HepG2 (cell line): ENCODE measurements around the gene HBM. TPM values are rescaled to one million over a fixed set of nuclear protein-coding genes. Genes with fewer than 3 reads are reported as not detected.

Experiments
- DZIP1 ChIP-seq: sonication (generic); formaldehyde crosslinking; IDR thresholded peaks from 2 replicates; pipeline ENCODE4 v1.5.0; 2020; ENCODE audit warnings: mild to moderate bottlenecking, missing genetic modification reagents
- TMF1 ChIP-seq: sonication (generic); formaldehyde crosslinking; IDR thresholded peaks from 2 replicates; pipeline ENCODE4 v1.8.1; 2022; ENCODE audit warnings: low read depth, missing genetic modification reagents
- USF2 ChIP-seq, 2 experiments: sonication (generic) in 1 of 2; formaldehyde crosslinking in 1 of 2; IDR thresholded peaks; 2 replicates each; pipeline versions ENCODE4 v1.5.1 to v1.6.1; 2011 to 2020; ENCODE audit warnings: borderline replicate concordance in 1 of 2, low read depth in 1 of 2, low read length in 1 of 2, mild to moderate bottlenecking in 1 of 2, missing genetic modification reagents in 1 of 2, moderate library complexity in 1 of 2
- WIZ ChIP-seq: sonication (generic); formaldehyde crosslinking; IDR thresholded peaks from 2 replicates; pipeline ENCODE4 v1.5.1; 2020; ENCODE audit warnings: mild to moderate bottlenecking, missing genetic modification reagents
- ZBTB40 ChIP-seq, 2 experiments: fragments of 450-650 bp in 1 of 2; sonication (generic) in 1 of 2; formaldehyde crosslinking in 1 of 2; IDR thresholded peaks; 2 replicates each; pipeline versions ENCODE4 v1.6.1 to v1.8.0; 2016 to 2022; ENCODE audit warnings: antibody characterized with exemption in 1 of 2, mild to moderate bottlenecking in 1 of 2, missing genetic modification reagents in 1 of 2
- ZNF512B ChIP-seq: sonication (generic); formaldehyde crosslinking; IDR thresholded peaks from 2 replicates; pipeline ENCODE4 v1.5.1; 2020; ENCODE audit warnings: missing genetic modification reagents, mild to moderate bottlenecking, borderline replicate concordance
- ZNF776 ChIP-seq: sonication (generic); formaldehyde crosslinking; IDR thresholded peaks from 2 replicates; pipeline ENCODE4 v1.4.0; 2020; ENCODE audit warnings: mild to moderate bottlenecking, missing genetic modification reagents
- polyA plus RNA-seq, 8 experiments: library from polyadenylated mRNA; depleted of rRNA in 3 of 8; stranded (reverse) in 7 of 8; unstranded in 1 of 8; fragments of >200 nt; fragmentation: Illumina TruSeq in 4 of 8; extraction: Trizol in 4 of 8; gene quantifications; 2 replicates each; pipeline versions ENCODE4 v1.2.1 to v1.2.3, GENCODE V29; 2011 to 2016; ENCODE audit warnings: low read depth in 4 of 8, missing spikeins in 1 of 8, mixed read lengths in 1 of 8; ENCODE audit not compliant: insufficient read depth in 1 of 8
- total RNA-seq, 5 experiments: library from RNA; depleted of rRNA; stranded (reverse); fragments of >200 nt; fragmentation: Illumina TruSeq; extraction: Trizol; gene quantifications; 2 replicates each; pipeline ENCODE4 v1.2.3, GENCODE V29; 2016; ENCODE audit warnings: low read depth in 1 of 5

HBM gene
- total and polyA plus RNA-seq, 2 of the 13 experiments (the other 11 are each of a cell fraction or from before 2014, with no cell fraction given), result not detected

- TF ChIP-seq USF2 (IDR thresholded peaks at IDR 0.05; ENCODE audit: low read depth, low read length) (no peak), USF2 (CRISPR knock-in tag; IDR thresholded peaks at IDR 0.05; ENCODE audit: borderline replicate concordance) (peak; percentile 52; the same call in 1 of the 2 replicates), TMF1 (CRISPR knock-in tag) (peak; percentile 96), ZNF512B (no peak), ZBTB40 (IDR thresholded peaks at IDR 0.05) (no peak), ZBTB40 (CRISPR knock-in tag; IDR thresholded peaks at IDR 0.05) (peak; percentile 93), ZNF776 (CRISPR knock-in tag) (peak; percentile 100), WIZ (CRISPR knock-in tag) (peak; percentile 78; the same call in 1 of the 2 replicates), DZIP1 (CRISPR knock-in tag) (peak; percentile 98)
These were observed 15.1 kb downstream of the HBM start (continued) for GRCh38 chr16:180681-181564.
